H54 (cell line): Measurements from ENCODE around the gene GPATCH11.

Experiments used
- DNase-seq: peaks from one replicate; pipeline ENCODE4 v3.0.0; 2011; ENCODE audit warnings: low spot score, mixed read lengths; ENCODE audit not compliant: insufficient read length
- FAIRE-seq: peaks from 3 replicates; lab custom pipeline; 2011; peaks lifted over from hg19 to GRCh38; lab: Jason Lieb, UNC
- POLR2A ChIP-seq: IDR thresholded peaks from 2 replicates; pipeline ENCODE4 v1.6.1; 2011; ENCODE audit warnings: low read depth, mild to moderate bottlenecking, low read length

The GPATCH11 gene

GRCh38 chr2:37085731-37086147 is 1.4 kb downstream of the GPATCH11 start:
- no peak for TF ChIP-seq POLR2A
- DNase-seq: peak; percentile 11

GRCh38 chr2:37090019-37090477 is 5.7 kb downstream of the GPATCH11 start:
- no peak for DNase-seq
- TF ChIP-seq POLR2A: no peak
- no peak for FAIRE-seq

More at GRCh38 chr2:37085731-37086147, 1.4 kb downstream of the GPATCH11 start:
- FAIRE-seq: no peak

- no peak for TF ChIP-seq POLR2A
- no peak for FAIRE-seq
- DNase-seq: no peak
These were observed 7.6 kb downstream of the GPATCH11 start for GRCh38 chr2:37091873-37092272.

- no peak for DNase-seq
- TF ChIP-seq POLR2A: no peak
- FAIRE-seq: no peak
These were observed 12.2 kb downstream of the GPATCH11 start for GRCh38 chr2:37096568-37096967.

- DNase-seq (no peak), FAIRE-seq (no peak)
- no peak for TF ChIP-seq POLR2A
These were observed 14.2 kb downstream of the GPATCH11 start for GRCh38 chr2:37098416-37099118.

GRCh38 chr2:37100054-37100453 is 15.7 kb downstream of the GPATCH11 start:
- no peak for DNase-seq
- no peak for TF ChIP-seq POLR2A
- no peak for FAIRE-seq

- no peak for DNase-seq
- no peak for TF ChIP-seq POLR2A
- no peak for FAIRE-seq
These were observed 18.3 kb downstream of the GPATCH11 start for GRCh38 chr2:37102588-37102987.

GRCh38 chr2:37104178-37104577 is 19.9 kb downstream of the GPATCH11 start:
- DNase-seq (no peak), FAIRE-seq (no peak)
- TF ChIP-seq POLR2A: no peak

GRCh38 chr2:37105150-37105549 is 20.8 kb downstream of the GPATCH11 start:
- TF ChIP-seq POLR2A: no peak
- DNase-seq (no peak), FAIRE-seq (no peak)

- FAIRE-seq: no peak
- DNase-seq: no peak
These were observed 25.2 kb downstream of the GPATCH11 start for GRCh38 chr2:37109523-37109922.

GRCh38 chr2:37110306-37111212 is 26.2 kb downstream of the GPATCH11 start:
- DNase-seq: no peak
- FAIRE-seq: no peak
- TF ChIP-seq POLR2A: no peak

More at GRCh38 chr2:37109523-37109922, 25.2 kb downstream of the GPATCH11 start:
- TF ChIP-seq POLR2A: no peak

- no peak for FAIRE-seq
- TF ChIP-seq POLR2A: no peak
These were observed 27.6 kb downstream of the GPATCH11 start for GRCh38 chr2:37111958-37112357.

GRCh38 chr2:37117566-37117965 is 33.2 kb downstream of the GPATCH11 start:
- DNase-seq (no peak), FAIRE-seq (no peak)
- TF ChIP-seq POLR2A: no peak

More at GRCh38 chr2:37111958-37112357, 27.6 kb downstream of the GPATCH11 start:
- no peak for DNase-seq

GRCh38 chr2:37119157-37119556 is 34.8 kb downstream of the GPATCH11 start:
- DNase-seq: no peak
- TF ChIP-seq POLR2A: no peak
- no peak for FAIRE-seq
